HepG2 (cell line): Measurements from ENCODE around the gene EVC. TPM values are rescaled to one million over a fixed set of nuclear protein-coding genes. Genes with fewer than 3 reads are reported as not detected.

Experiments
- ATAC-seq: fragments of 200-7000 bp; cut with Tn5 transposase; 3 replicates; pipeline ENCODE4 v1.9.1; 2020; ENCODE audit warnings: mild to moderate bottlenecking, moderate library complexity
- BruUV-seq: library from RNA; stranded (reverse); fragments of 400-500 nt; replicated peaks from 2 replicates; lab custom pipeline; 2021; lab: Mats Ljungman, UMichigan
- CTCF ChIA-PET: fragments of 300-600 bp; formaldehyde crosslinking; extraction: SDS; loops from one replicate; lab custom pipeline; 2021; ENCODE audit warnings: low total read pairs, inconsistent platforms, low intra/inter-chr PET ratio; lab: Yijun Ruan, JAX
- POLR2A ChIA-PET: fragments of 350-600 bp; sonication (Branson Sonifier 250); formaldehyde crosslinking; loops from one replicate; lab custom pipeline; 2020; ENCODE audit warnings: antibody characterized with exemption, inconsistent platforms; lab: Yijun Ruan, JAX
- DNase-seq: peaks from one replicate; pipeline ENCODE4 v3.0.0-alpha.2; 2015; ENCODE audit warnings: low spot score
- FAIRE-seq: peaks from 3 replicates; lab custom pipeline; 2011; peaks lifted over from hg19 to GRCh38; lab: Jason Lieb, UNC
- H2AFZ ChIP-seq: one replicate; pipeline ENCODE4 v1.6.1; 2011; ENCODE audit warnings: low read length, inconsistent platforms
- H3K27ac ChIP-seq: fragments of 300-600 bp; 3 replicates; pipeline ENCODE4 v1.8.0; 2011; ENCODE audit warnings: mixed run types, mild to moderate bottlenecking, mixed read lengths, low read length, inconsistent platforms; ENCODE audit not compliant: insufficient read depth; ENCODE audit errors: extremely low read length
- H3K27me3 ChIP-seq, 2 experiments: fragments of 200-600 bp in 1 of 2; 2 replicates in 1 of 2; 3 replicates in 1 of 2; pipeline versions ENCODE4 v1.6.0 to v1.8.0; 2011; ENCODE audit warnings: low read length in 2 of 2, mild to moderate bottlenecking in 2 of 2, moderate library complexity in 2 of 2, inconsistent platforms in 1 of 2; ENCODE audit not compliant: insufficient read depth in 2 of 2, control insufficient read depth in 1 of 2
- H3K36me3 ChIP-seq, 2 experiments: fragments of 200-600 bp in 1 of 2; replicated peaks in 1 of 2; 2 replicates in 1 of 2; 3 replicates in 1 of 2; pipeline versions ENCODE4 v1.5.1 to v1.8.0; 2011; ENCODE audit warnings: low read length in 2 of 2, inconsistent platforms in 1 of 2; ENCODE audit not compliant: insufficient read depth in 2 of 2, control insufficient read depth in 1 of 2
- H3K4me1 ChIP-seq: 2 replicates; pipeline ENCODE4 v1.5.1; 2012; ENCODE audit warnings: low read length, inconsistent platforms; ENCODE audit not compliant: insufficient read depth
- H3K4me2 ChIP-seq: 2 replicates; pipeline ENCODE4 v1.6.0; 2011; ENCODE audit warnings: low read depth, low read length, inconsistent platforms
- H3K4me3 ChIP-seq, 3 experiments: fragments of 200-600 bp in 1 of 3; sonication (generic), shearing (Covaris generic) in 1 of 3; replicated peaks in 1 of 3; 2 replicates each; pipeline ENCODE4 v1.5.1; 2011 to 2016; ENCODE audit warnings: low read length in 3 of 3, inconsistent platforms in 2 of 3, low read depth in 2 of 3, mild to moderate bottlenecking in 2 of 3, control low read depth in 1 of 3, mixed read lengths in 1 of 3; ENCODE audit not compliant: insufficient read depth in 1 of 3
- H3K79me2 ChIP-seq: one replicate; pipeline ENCODE4 v1.6.1; 2011; ENCODE audit warnings: low read length, inconsistent platforms; ENCODE audit not compliant: insufficient read depth
- H3K9ac ChIP-seq: 2 replicates; pipeline ENCODE4 v1.6.0; 2011; ENCODE audit warnings: mild to moderate bottlenecking, low read depth, low read length, inconsistent platforms; ENCODE audit not compliant: insufficient read depth
- H3K9me3 ChIP-seq: 2 replicates; pipeline ENCODE4 v1.5.1; 2012; ENCODE audit warnings: mild to moderate bottlenecking, low read length
- H4K20me1 ChIP-seq: 2 replicates; pipeline ENCODE4 v1.6.0; 2011; ENCODE audit warnings: inconsistent platforms, mild to moderate bottlenecking, low read length, moderate library complexity; ENCODE audit not compliant: insufficient read depth
- ELF1 ChIP-seq: sonication (generic); formaldehyde crosslinking; IDR thresholded peaks from 2 replicates; pipeline ENCODE4 v1.4.0; 2020; ENCODE audit warnings: missing genetic modification reagents
- FIP1L1 ChIP-seq: fragments of 200-400 bp; formaldehyde crosslinking; IDR thresholded peaks from 2 replicates; pipeline ENCODE4 v1.6.1; 2018; ENCODE audit warnings: low read depth, mild to moderate bottlenecking, low read length, moderate library complexity, borderline replicate concordance; ENCODE audit not compliant: insufficient read depth
- HHEX ChIP-seq: IDR thresholded peaks from 2 replicates; pipeline ENCODE4 v1.6.1; 2016; ENCODE audit warnings: control low read depth
- JDP2 ChIP-seq: sonication (generic); formaldehyde crosslinking; IDR thresholded peaks from 2 replicates; pipeline ENCODE4 v1.8.1; 2022; ENCODE audit warnings: missing genetic modification reagents, borderline replicate concordance
- LBX2 ChIP-seq: sonication (generic); formaldehyde crosslinking; IDR thresholded peaks from 2 replicates; pipeline ENCODE4 v1.5.0; 2020; ENCODE audit warnings: missing genetic modification reagents, mild to moderate bottlenecking, borderline replicate concordance
- SETDB1 ChIP-seq: sonication (generic); formaldehyde crosslinking; IDR thresholded peaks from 2 replicates; pipeline ENCODE4 v1.5.1; 2020; ENCODE audit warnings: missing genetic modification reagents, mild to moderate bottlenecking, borderline replicate concordance
- ZNF207 ChIP-seq: fragments of 450-650 bp; IDR thresholded peaks from 2 replicates; pipeline ENCODE4 v1.6.1; 2016; ENCODE audit warnings: antibody characterized with exemption, borderline replicate concordance
- ZNF337 ChIP-seq: sonication (generic); formaldehyde crosslinking; IDR thresholded peaks from 2 replicates; pipeline ENCODE4 v1.5.1; 2020; ENCODE audit warnings: missing genetic modification reagents, low read depth, mild to moderate bottlenecking, borderline replicate concordance
- ZNF614 ChIP-seq: IDR thresholded peaks from 2 replicates; pipeline ENCODE4 v1.6.1; 2018; ENCODE audit warnings: missing biosample characterization, missing genetic modification reagents, inconsistent platforms, borderline replicate concordance
- ZNF790 ChIP-seq: sonication (generic); formaldehyde crosslinking; IDR thresholded peaks from 2 replicates; pipeline ENCODE4 v1.8.0; 2022; ENCODE audit warnings: missing genetic modification reagents, mild to moderate bottlenecking, borderline replicate concordance
- WGBS: methylation state at CpG from one replicate; pipeline ENCODE4 v1.1.6; 2017; ENCODE audit warnings: low lambda C conversion rate; 5-methylcytosine and 5-hydroxymethylcytosine counted together
- in situ Hi-C: cut with HindIII; loops from 2 replicates; pipeline ENCODE4 v1.10.0; 2017; ENCODE audit warnings: low pct_unique_long_range_greater_than_20kb; ENCODE audit not compliant: extremely low pct_ligation_motif_present
- intact Hi-C: fragments of 100-400 bp; cut with micrococcal nuclease; formaldehyde crosslinking; loops from one replicate; pipeline ENCODE4 v1.10.0; 2022; ENCODE audit not compliant: unreplicated experiment
- polyA plus RNA-seq, 8 experiments: library from polyadenylated mRNA; depleted of rRNA in 3 of 8; stranded (reverse) in 7 of 8; unstranded in 1 of 8; fragments of >200 nt; fragmentation: Illumina TruSeq in 4 of 8; extraction: Trizol in 4 of 8; gene quantifications; 2 replicates each; pipeline versions ENCODE4 v1.2.1 to v1.2.3, GENCODE V29; 2011 to 2016; ENCODE audit warnings: low read depth in 4 of 8, missing spikeins in 1 of 8, mixed read lengths in 1 of 8; ENCODE audit not compliant: insufficient read depth in 1 of 8
- total RNA-seq, 5 experiments: library from RNA; depleted of rRNA; stranded (reverse); fragments of >200 nt; fragmentation: Illumina TruSeq; extraction: Trizol; gene quantifications; 2 replicates each; pipeline ENCODE4 v1.2.3, GENCODE V29; 2016; ENCODE audit warnings: low read depth in 1 of 5
- TF ChIP-seq, protein P1 (sequence below): IDR thresholded peaks from 2 replicates; pipeline ENCODE4 v1.6.1; 2018; ENCODE audit warnings: missing genetic modification reagents, mild to moderate bottlenecking, missing compliant biosample characterization
- TF ChIP-seq, protein P2 (sequence below): conservative IDR thresholded peaks from 2 replicates; pipeline ENCODE4 v1.6.1; 2018; ENCODE audit warnings: missing genetic modification reagents
- TF ChIP-seq, protein P3 (sequence below): sonication (generic); formaldehyde crosslinking; IDR thresholded peaks from 2 replicates; pipeline ENCODE4 v1.4.0; 2020; ENCODE audit warnings: low read depth, mild to moderate bottlenecking, missing genetic modification reagents
- TF ChIP-seq, protein P4 (sequence below): sonication (generic); formaldehyde crosslinking; IDR thresholded peaks from 2 replicates; pipeline ENCODE4 v1.5.0; 2020; ENCODE audit warnings: mild to moderate bottlenecking, missing genetic modification reagents, borderline replicate concordance
- TF ChIP-seq, protein P5 (sequence below): fragments of 450-650 bp; IDR thresholded peaks from 2 replicates; pipeline ENCODE4 v1.6.1; 2017

EVC gene
- total and polyA plus RNA-seq, 2 of the 13 experiments (the other 11 are each of a cell fraction or from before 2014, with no cell fraction given): 3.1 to 4.9 TPM

- H3K4me1 ChIP-seq: no peaks in the 10 kb centered on the region
- H4K20me1 ChIP-seq: no peaks in the 10 kb centered on the region
- DNase-seq (no peak), FAIRE-seq (no peak), ATAC-seq (no peak)
- H3K9me3 ChIP-seq: no peaks in the 10 kb centered on the region
- no peaks in the 10 kb centered on the region for H3K36me3 ChIP-seq
- in situ Hi-C loops (no loop called here), intact Hi-C loops (no loop called here)
- H3K27me3 ChIP-seq: no peaks in the 10 kb centered on the region
- ChIA-PET POLR2A (no interaction called here), CTCF (no interaction called here)
- BruUV-seq: no TSS peak
- H3K79me2 ChIP-seq: no peaks in the 10 kb centered on the region
- 61% methylated on average over 12 of the region's 12 CpGs for WGBS
- H2AFZ ChIP-seq: no peak overlapping the region
- no peak overlapping the region for H3K9ac ChIP-seq
- H3K27ac ChIP-seq: no peak overlapping the region
- H3K4me2 ChIP-seq: no peak overlapping the region
- H3K4me3 ChIP-seq: no peak overlapping the region
- TF ChIP-seq SETDB1 (no peak), ZNF790 (CRISPR knock-in tag) (no peak), ZNF337 (CRISPR knock-in tag) (no peak), JDP2 (CRISPR knock-in tag) (no peak), FIP1L1 (no peak), ELF1 (no peak), ZNF614 (CRISPR knock-in tag) (no peak), ZNF207 (no peak), HHEX (CRISPR knock-in tag) (no peak), LBX2 (CRISPR knock-in tag) (no peak)
- TF ChIP-seq, protein P1, sequence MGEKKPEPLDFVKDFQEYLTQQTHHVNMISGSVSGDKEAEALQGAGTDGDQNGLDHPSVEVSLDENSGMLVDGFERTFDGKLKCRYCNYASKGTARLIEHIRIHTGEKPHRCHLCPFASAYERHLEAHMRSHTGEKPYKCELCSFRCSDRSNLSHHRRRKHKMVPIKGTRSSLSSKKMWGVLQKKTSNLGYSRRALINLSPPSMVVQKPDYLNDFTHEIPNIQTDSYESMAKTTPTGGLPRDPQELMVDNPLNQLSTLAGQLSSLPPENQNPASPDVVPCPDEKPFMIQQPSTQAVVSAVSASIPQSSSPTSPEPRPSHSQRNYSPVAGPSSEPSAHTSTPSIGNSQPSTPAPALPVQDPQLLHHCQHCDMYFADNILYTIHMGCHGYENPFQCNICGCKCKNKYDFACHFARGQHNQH (CRISPR knock-in tag): no peak
- TF ChIP-seq, protein P2, sequence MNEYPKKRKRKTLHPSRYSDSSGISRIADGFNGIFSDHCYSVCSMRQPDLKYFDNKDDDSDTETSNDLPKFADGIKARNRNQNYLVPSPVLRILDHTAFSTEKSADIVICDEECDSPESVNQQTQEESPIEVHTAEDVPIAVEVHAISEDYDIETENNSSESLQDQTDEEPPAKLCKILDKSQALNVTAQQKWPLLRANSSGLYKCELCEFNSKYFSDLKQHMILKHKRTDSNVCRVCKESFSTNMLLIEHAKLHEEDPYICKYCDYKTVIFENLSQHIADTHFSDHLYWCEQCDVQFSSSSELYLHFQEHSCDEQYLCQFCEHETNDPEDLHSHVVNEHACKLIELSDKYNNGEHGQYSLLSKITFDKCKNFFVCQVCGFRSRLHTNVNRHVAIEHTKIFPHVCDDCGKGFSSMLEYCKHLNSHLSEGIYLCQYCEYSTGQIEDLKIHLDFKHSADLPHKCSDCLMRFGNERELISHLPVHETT: no peak
- TF ChIP-seq, protein P3, sequence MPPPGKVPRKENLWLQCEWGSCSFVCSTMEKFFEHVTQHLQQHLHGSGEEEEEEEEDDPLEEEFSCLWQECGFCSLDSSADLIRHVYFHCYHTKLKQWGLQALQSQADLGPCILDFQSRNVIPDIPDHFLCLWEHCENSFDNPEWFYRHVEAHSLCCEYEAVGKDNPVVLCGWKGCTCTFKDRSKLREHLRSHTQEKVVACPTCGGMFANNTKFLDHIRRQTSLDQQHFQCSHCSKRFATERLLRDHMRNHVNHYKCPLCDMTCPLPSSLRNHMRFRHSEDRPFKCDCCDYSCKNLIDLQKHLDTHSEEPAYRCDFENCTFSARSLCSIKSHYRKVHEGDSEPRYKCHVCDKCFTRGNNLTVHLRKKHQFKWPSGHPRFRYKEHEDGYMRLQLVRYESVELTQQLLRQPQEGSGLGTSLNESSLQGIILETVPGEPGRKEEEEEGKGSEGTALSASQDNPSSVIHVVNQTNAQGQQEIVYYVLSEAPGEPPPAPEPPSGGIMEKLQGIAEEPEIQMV (CRISPR knock-in tag): no peak
- TF ChIP-seq, protein P4, sequence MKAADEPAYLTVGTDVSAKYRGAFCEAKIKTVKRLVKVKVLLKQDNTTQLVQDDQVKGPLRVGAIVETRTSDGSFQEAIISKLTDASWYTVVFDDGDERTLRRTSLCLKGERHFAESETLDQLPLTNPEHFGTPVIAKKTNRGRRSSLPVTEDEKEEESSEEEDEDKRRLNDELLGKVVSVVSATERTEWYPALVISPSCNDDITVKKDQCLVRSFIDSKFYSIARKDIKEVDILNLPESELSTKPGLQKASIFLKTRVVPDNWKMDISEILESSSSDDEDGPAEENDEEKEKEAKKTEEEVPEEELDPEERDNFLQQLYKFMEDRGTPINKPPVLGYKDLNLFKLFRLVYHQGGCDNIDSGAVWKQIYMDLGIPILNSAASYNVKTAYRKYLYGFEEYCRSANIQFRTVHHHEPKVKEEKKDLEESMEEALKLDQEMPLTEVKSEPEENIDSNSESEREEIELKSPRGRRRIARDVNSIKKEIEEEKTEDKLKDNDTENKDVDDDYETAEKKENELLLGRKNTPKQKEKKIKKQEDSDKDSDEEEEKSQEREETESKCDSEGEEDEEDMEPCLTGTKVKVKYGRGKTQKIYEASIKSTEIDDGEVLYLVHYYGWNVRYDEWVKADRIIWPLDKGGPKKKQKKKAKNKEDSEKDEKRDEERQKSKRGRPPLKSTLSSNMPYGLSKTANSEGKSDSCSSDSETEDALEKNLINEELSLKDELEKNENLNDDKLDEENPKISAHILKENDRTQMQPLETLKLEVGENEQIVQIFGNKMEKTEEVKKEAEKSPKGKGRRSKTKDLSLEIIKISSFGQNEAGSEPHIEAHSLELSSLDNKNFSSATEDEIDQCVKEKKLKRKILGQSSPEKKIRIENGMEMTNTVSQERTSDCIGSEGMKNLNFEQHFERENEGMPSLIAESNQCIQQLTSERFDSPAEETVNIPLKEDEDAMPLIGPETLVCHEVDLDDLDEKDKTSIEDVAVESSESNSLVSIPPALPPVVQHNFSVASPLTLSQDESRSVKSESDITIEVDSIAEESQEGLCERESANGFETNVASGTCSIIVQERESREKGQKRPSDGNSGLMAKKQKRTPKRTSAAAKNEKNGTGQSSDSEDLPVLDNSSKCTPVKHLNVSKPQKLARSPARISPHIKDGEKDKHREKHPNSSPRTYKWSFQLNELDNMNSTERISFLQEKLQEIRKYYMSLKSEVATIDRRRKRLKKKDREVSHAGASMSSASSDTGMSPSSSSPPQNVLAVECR (CRISPR knock-in tag): no peak
- TF ChIP-seq, protein P5, sequence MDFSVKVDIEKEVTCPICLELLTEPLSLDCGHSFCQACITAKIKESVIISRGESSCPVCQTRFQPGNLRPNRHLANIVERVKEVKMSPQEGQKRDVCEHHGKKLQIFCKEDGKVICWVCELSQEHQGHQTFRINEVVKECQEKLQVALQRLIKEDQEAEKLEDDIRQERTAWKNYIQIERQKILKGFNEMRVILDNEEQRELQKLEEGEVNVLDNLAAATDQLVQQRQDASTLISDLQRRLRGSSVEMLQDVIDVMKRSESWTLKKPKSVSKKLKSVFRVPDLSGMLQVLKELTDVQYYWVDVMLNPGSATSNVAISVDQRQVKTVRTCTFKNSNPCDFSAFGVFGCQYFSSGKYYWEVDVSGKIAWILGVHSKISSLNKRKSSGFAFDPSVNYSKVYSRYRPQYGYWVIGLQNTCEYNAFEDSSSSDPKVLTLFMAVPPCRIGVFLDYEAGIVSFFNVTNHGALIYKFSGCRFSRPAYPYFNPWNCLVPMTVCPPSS: no peak
These were observed 46.2 kb upstream of the EVC start for GRCh38 chr4:5664778-5665177.
